Ammon's horn (tissue), 1 donor: ENCODE data around the gene IRF4.
A peak's percentile ranks its signal among the peaks of the same experiment; 100 is the strongest.

Experiments
- DNase-seq: peaks from one replicate; pipeline ENCODE4 v3.0.0-alpha.2; 2016; ENCODE audit warnings: low spot score

IRF4 gene

DNA sequence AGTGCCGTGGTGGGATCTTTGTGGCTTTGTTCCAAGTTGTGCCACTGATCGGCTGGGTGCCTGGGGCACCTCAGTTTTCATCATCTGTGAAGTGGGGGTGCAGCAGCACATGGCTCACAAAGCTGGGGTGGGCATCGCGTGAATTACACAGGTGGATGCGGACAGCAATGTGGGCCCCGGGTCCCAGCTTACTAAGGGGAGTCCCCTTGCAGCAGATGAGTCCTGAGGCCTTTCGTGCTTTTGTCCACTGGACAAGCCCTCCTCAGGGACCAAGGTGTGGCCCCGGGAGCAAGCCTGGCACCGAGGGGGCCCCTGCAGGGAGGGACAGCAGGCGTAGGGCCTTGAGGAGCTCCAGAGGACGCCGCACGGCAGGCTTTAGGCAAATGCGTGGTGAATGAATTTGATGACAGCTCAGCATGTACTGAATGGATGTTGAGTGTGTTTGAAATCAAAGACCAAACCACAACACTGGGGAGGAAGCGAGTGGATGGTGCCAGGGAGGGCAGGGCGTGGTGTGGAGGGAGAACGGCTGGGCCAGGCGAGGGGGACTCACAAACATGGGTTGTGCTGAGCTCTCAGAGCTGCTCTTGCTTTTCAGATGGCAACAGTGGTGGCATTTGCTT, 53.2 kb downstream of the IRF4 start:
- DNase-seq: no peak

DNA sequence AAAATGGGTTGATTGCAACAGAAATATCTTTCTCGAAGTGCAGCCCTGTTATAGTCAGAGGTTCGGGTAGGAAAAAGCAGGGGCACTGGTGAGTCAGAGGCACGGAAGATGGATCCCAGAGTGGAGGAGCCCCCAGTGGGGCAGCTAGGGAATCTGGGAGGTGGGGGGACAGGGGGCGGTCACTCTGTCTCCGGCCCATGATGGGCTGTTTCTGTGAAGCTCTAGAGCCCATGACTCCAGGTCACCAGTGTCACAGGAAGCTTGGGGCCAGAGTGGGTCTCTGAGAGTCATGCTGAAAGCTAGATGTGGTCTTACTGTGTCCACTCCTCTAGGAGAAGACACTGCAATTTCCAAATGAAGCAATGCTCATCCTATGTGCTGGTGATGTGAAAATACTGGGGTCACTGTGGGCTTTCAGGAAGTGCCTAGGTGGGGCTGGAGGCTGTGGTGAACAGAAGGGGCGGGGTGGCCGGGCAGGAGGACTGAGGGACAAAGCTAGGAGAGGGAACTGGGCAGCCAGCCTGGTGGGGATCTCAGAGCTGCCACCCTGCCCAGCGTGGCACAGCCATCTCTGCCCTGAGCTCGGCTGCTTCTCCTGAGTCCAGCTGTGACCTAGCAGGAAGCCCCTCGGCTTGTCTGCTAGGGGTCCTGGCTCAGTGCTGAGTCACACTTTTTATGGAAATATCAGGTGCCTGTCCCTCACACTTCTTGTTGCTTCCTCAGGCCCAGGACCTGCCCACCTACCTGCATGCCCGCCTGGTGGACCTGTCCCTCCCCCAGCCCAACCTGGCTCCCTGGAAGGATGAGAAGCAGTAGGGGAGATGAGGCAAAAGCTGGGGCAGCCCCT, 54.2 kb downstream of the IRF4 start:
- DNase-seq: no peak

- no peak for DNase-seq
Observed at GRCh38 chr6:446418-447366, 55.1 kb downstream of the IRF4 start.

DNA sequence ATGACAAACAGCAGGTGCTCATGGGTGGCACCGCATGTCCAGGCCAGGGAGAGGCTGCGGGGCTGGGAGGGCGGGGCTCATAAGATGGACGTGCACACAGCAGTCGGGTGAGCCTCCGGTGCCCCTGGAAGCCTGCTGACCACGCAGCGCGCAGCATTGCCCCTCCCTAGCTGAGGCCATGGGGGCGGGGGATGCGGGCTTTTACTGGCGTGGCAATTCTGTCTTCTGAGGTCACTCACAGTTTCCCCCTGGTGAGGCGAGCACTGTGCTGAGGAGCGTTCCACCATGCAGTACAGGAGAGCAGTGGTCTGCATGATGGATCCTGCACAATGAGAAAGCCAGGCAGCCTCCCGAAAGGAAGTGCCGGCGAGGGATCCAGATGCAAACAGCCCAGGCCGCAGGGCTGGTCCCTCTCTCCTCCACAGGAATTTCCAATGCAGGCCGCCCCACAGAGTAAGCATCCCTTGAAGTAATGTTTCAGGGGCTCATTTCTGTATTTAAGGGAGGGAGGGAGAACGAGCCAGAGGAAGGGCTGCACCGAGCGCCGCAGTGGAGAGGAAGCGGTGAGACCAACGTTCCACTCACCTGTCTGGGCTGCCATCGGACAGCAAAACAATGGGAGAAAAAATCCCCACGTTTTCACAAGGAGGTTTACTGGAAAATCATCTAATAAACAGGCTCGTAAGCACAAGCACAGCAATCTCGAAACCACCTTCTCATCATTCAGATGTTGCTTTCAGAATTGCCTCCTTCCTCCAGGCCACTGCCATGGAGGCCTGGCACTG, 56.0 kb downstream of the IRF4 start:
- no peak for DNase-seq

GRCh38 chr6:448296-449056, 56.9 kb downstream of the IRF4 start:
- DNase-seq: no peak

DNA sequence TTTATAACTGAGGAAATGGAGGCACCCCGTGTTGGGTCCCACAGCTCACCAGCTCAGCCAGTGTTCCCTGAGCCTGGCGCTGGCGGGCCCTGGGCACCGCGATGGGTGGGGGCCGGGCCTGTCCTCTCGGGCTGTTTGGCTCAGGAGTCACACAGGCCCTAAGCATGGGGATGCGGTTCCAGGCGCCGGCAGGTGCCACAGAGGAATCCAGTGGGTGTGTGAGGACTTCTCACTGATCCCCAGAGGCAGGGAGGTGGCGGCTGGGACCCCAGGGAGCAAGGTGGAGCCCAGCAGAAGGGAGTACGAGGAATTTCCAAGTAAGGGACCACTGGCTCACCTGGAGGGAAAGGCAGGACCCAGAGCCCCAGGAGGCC, 57.5 kb downstream of the IRF4 start:
- no peak for DNase-seq

DNA sequence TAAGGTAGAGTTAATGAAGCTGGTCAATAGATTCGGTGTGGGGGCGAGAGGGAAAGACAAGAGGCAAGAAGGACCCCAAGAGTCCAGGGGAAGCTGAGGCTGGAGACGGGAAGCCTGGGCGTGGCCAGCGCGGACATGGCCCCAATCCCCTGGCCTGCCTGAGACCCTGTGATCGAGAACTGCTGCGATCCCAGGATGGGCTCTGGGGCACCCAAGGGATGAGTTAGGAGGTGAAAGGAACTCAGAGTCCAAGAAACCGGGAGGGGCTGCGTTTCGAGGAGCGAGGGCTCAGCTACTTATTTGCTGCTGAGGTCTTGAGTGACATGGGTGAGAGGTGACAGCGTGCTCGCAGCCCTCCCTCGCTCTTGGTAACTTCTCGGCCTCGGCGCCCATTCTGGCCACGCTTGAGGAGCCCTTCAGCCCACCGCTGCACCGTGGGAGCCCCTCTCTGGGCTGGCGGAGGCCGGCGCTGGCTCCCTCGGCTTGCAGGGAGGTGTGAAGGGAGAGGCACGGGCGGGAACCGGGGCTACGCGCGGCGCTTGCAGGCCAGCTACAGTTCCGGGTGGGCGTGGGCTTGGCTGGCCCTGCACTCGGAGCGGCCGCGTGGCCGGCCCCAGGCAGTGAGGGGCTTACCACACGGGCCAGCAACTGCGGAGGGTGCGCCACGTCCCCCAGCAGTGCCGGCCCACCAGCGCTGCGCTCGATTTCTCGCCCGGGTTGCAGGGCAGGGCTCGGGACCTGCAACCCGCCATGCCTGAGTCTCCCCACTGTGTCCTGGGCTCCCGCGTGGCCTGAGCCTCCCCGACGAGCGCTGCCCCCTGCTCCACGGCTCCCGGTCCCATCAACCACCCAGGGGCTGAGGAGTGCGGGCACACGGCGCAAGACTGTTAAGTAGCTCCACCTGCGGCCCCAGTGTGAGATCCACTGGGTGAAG, 58.2 kb downstream of the IRF4 start:
- no peak for DNase-seq

- no peak for DNase-seq
Observed at GRCh38 chr6:451336-451735, 59.8 kb downstream of the IRF4 start.

- DNase-seq: no peak
Observed at GRCh38 chr6:451847-452246, 60.3 kb downstream of the IRF4 start.

DNA sequence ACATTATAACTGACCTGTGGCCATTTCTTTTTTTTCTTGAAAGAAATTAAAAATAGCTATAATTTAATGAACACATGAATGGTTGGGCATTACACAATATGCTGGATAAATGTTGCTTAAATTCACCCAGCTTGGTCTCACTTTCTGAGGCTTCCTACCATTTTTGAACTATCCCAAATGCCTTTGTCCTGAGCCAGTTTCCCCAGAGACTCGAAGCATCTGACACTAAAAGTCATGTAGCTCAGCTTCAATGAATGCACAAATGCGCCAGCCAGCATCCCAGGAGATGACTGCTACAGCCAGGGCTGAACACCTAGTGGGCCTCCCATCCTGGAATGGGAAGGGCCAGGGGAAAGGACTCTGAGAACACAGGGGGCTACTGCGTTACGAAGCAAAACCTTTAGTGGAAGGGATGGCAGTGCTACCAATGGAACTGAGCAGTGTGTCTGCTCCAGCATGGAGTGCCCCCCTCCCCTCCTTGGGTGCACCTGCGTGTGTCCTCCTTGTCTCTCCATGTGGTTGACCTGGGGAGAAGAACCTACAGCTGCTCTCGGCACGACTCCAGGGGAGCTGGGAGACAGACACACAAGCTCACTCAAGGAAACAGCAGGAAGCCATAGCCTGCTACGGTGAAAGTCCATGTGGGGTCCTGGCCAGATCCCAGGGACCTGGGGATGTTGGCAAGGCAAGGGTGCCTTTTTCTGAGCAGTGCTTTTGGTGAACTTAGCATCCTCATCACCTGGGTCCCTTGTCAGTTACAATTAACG, 60.9 kb downstream of the IRF4 start:
- DNase-seq: no peak

GRCh38 chr6:453152-453551, 61.6 kb downstream of the IRF4 start:
- peak; percentile 89 for DNase-seq

DNA sequence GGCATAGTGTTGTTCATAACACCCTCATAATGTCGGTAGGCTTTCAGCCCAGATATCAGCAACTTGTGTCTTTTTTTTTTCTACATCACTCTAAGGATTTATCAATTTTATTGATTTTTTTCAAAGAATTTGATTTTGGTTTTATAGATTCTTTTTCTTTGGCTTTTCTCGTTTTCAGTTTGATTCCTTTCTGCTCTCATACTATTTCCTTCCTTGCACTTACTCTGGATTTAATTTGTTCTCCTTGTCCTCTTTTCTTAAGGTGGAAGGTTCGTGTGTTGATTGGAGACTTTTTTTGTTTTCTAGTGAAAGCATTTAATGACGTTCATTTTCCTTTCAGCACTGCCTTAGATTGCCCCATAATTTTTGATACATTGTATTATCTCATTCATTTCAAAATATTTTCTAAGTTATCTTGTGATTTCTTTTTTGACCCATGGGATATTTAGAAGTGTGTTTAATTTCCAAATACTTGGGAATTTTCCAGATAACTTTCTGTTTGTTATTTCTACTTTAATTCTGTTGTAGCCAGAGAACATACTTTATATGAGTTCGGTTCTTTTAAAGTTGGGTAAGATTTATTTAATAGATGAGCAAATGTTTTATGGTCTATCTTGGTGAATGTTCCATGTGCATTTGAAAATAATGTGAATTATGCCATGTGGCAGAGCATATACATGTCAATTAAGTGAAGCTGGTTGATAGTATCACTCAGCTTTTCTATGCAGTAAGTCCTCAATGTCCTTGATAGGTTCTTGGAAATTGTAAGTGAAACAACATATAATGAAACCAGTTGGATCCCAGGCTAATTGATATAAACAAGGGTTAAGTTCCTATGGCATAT, 62.8 kb downstream of the IRF4 start:
- DNase-seq: no peak

DNA sequence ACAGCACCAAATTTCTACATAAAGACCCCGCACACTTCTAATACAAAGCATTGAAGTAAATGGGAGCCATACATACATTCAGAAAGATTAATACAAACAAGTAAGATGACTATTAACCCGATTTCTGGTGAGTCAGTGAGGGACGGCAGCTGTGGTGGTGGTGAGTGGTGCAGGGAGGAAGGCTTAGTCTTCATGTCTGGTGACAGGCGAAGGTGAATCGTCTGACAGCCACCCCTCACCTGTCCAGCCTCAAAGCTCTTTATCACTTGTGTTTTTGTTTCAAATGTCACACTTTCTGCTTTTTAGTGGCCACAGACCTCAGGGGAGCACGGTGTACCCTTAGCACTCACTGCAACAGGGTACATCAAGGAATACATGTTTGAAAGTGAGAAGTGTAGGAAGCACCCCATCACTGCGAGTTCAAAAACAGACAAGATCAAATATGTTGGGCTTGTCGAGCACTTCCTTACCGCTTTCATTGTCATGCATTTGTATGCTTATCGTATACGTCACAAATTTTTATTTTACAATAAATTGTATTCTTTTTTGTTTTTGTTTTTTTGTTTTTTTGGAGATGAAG, 63.5 kb downstream of the IRF4 start:
- no peak for DNase-seq

- DNase-seq: no peak
Observed at GRCh38 chr6:455835-456234, 64.3 kb downstream of the IRF4 start.

DNA sequence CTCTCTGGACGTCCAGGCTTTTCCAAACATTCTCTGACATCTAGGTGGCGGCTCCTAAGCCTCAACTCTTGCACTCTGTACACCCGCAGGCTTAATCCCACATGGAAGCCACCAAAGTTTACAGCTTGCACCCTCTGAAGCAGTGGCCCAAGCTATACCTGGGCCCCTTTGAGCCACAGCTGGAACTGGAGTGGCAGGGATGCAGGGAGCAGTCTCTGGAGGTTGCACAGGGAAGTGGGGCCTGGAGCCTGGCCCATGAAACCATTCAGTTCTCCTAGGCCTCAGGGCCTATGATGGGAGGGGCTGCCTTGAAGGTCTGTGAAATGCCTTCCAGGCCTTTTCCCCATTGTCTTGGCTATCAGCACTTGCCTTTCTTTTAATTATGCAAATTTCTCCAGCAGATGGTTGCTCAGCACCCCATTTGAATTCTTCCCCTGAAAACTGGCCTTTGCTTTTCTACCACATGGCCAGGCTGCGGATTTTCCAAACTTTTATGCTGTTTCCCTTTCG, 64.9 kb downstream of the IRF4 start:
- DNase-seq: no peak

GRCh38 chr6:456887-457286, 65.3 kb downstream of the IRF4 start:
- DNase-seq: no peak
